Measurements from ENCODE around the gene PTGES3L.
A peak's percentile ranks its signal among the peaks of the same experiment; 100 is the strongest.
"Not testable (repeated sequence)": the region's sequence is repeated elsewhere in the genome, so short reads cannot be mapped to it uniquely, and the experiment has no call there.

Gene PTGES3L

GRCh38 chr17:43014020-43014648 is 34.3 kb upstream of the PTGES3L start:
- no peak for DNase-seq

- no peak for DNase-seq
These were observed 33.4 kb upstream of the PTGES3L start for GRCh38 chr17:43013296-43013695.

GRCh38 chr17:43011728-43012472 is 32.0 kb upstream of the PTGES3L start:
- DNase-seq = no peak

- DNase-seq = no peak
These were observed 30.9 kb upstream of the PTGES3L start for GRCh38 chr17:43010667-43011308.

GRCh38 chr17:43006639-43007551 is 27.0 kb upstream of the PTGES3L start, which contains the start of gene IFI35:
Gene IFI35 (plus strand): TSS chr17:43006784. CDS start chr17:43006948, 164 bp downstream.
- no peak for DNase-seq

- no peak for DNase-seq
These were observed 23.8 kb upstream of the PTGES3L start for GRCh38 chr17:43003542-43004172.

- not testable (repeated sequence) for DNase-seq
These were observed 21.0 kb upstream of the PTGES3L start for GRCh38 chr17:43000894-43001293.

- DNase-seq = no peak
These were observed 19.2 kb upstream of the PTGES3L start for GRCh38 chr17:42999003-42999525.

- peak; percentile 98 for DNase-seq
These were observed 18.4 kb upstream of the PTGES3L start, which contains the start of gene RPL27 for GRCh38 chr17:42997984-42998938. Gene RPL27 (plus strand): TSS chr17:42998419. CDS start chr17:42998751, 332 bp downstream.

- peak; percentile 11 for DNase-seq
These were observed 17.6 kb upstream of the PTGES3L start for GRCh38 chr17:42997390-42997983.

- not testable (repeated sequence) for DNase-seq
These were observed 14.0 kb upstream of the PTGES3L start for GRCh38 chr17:42993913-42994312.

- no peak for DNase-seq
These were observed 13.0 kb upstream of the PTGES3L start for GRCh38 chr17:42992872-42993271.

- no peak for DNase-seq
These were observed 11.6 kb upstream of the PTGES3L start for GRCh38 chr17:42991471-42991870.

- DNase-seq = no peak
These were observed 10.1 kb upstream of the PTGES3L start for GRCh38 chr17:42989726-42990652.

GRCh38 chr17:42989141-42989540 is 9.3 kb upstream of the PTGES3L start:
- no peak for DNase-seq

- DNase-seq = no peak
These were observed 5.3 kb upstream of the PTGES3L start for GRCh38 chr17:42985225-42985624.

GRCh38 chr17:42982266-42982665 is 2.4 kb upstream of the PTGES3L start:
- DNase-seq = no peak

- DNase-seq = peak; percentile 45
These were observed 1.0 kb upstream of the PTGES3L start for GRCh38 chr17:42980766-42981397.

Data from NCI-H1105 treated with DMSO at 0.1 percent for 48 hours (cell line).